ENCODE data around the gene BICDL1. TPM values are rescaled to one million over a fixed set of nuclear protein-coding genes. Genes with fewer than 3 reads are reported as not detected.

BICDL1 gene
- total RNA-seq, 1 experiment from 2014 or later, result 22.2 TPM

- H3K4me3 ChIP-seq (ENCODE audit: low read depth in 2 of 2, low read length in 2 of 2), result no peak overlapping the region
- DNase-seq (ENCODE audit: low read depth, low spot score) (no peak), ATAC-seq (no peak)
- peaks cover 40% of the 10 kb centered on the region for H3K36me3 ChIP-seq (ENCODE audit: control insufficient read depth, insufficient read depth, low read length)
- H3K27ac ChIP-seq (ENCODE audit: low read length), result no peak overlapping the region
- ChIA-PET CTCF (no interaction called here), POLR2A (no interaction called here)
- intact Hi-C loops (cut with micrococcal nuclease; ENCODE audit: unreplicated experiment) (no loop called here), in situ Hi-C loops (cut with HindIII; ENCODE audit: low pct_unique_long_range_greater_than_20kb, low sequenced_read_pairs) (no loop called here)
- H3K9me3 ChIP-seq (ENCODE audit: control insufficient read depth, insufficient read depth, low read depth, low read length), result no peaks in the 10 kb centered on the region
- no peaks in the 10 kb centered on the region for H3K27me3 ChIP-seq (ENCODE audit: control insufficient read depth, insufficient read depth, low read length)
- TF ChIP-seq, protein P1, sequence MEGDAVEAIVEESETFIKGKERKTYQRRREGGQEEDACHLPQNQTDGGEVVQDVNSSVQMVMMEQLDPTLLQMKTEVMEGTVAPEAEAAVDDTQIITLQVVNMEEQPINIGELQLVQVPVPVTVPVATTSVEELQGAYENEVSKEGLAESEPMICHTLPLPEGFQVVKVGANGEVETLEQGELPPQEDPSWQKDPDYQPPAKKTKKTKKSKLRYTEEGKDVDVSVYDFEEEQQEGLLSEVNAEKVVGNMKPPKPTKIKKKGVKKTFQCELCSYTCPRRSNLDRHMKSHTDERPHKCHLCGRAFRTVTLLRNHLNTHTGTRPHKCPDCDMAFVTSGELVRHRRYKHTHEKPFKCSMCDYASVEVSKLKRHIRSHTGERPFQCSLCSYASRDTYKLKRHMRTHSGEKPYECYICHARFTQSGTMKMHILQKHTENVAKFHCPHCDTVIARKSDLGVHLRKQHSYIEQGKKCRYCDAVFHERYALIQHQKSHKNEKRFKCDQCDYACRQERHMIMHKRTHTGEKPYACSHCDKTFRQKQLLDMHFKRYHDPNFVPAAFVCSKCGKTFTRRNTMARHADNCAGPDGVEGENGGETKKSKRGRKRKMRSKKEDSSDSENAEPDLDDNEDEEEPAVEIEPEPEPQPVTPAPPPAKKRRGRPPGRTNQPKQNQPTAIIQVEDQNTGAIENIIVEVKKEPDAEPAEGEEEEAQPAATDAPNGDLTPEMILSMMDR (IDR thresholded peaks at IDR 0.05), result no peak
- no peak for TF ChIP-seq POLR2AphosphoS5 (IDR thresholded peaks at IDR 0.05; ENCODE audit: low read depth, low read length)
- no peak for TF ChIP-seq TCF7L2 (IDR thresholded peaks at IDR 0.05; ENCODE audit: low read depth, low read length)
- no peak for TF ChIP-seq SIN3A (IDR thresholded peaks at IDR 0.05; ENCODE audit: borderline replicate concordance, insufficient read depth, low read depth, low read length)
- TF ChIP-seq REST (IDR thresholded peaks at IDR 0.05; ENCODE audit: insufficient read depth in 1 of 2, low read depth in 2 of 2, low read length in 1 of 2), result no peak
- no TSS peak for BruUV-seq (replicated peaks)
- H3K4me1 ChIP-seq (ENCODE audit: control insufficient read depth, insufficient read depth, low read length), result no peaks in the 10 kb centered on the region
Measured at GRCh38 chr12:120136093-120136770, 147.2 kb downstream of the BICDL1 start.

GRCh38 chr12:120137833-120138232, 148.8 kb downstream of the BICDL1 start:
- no peak overlapping the region for H3K27ac ChIP-seq (ENCODE audit: low read length)
- ChIA-PET CTCF (no interaction called here), POLR2A (no interaction called here)
- no peaks in the 10 kb centered on the region for H3K9me3 ChIP-seq (ENCODE audit: control insufficient read depth, insufficient read depth, low read depth, low read length)
- H3K4me3 ChIP-seq (ENCODE audit: low read depth in 2 of 2, low read length in 2 of 2), result no peak overlapping the region
- no peaks in the 10 kb centered on the region for H3K4me1 ChIP-seq (ENCODE audit: control insufficient read depth, insufficient read depth, low read length)
- in situ Hi-C loops (cut with HindIII; ENCODE audit: low pct_unique_long_range_greater_than_20kb, low sequenced_read_pairs), result no loop called here
- no peak for ATAC-seq
- no TSS peak for BruUV-seq (replicated peaks)
- DNase-seq (ENCODE audit: low read depth, low spot score), result no peak
- TF ChIP-seq, protein P1 (IDR thresholded peaks at IDR 0.05), result no peak
- no peak for TF ChIP-seq REST (IDR thresholded peaks at IDR 0.05; ENCODE audit: insufficient read depth in 1 of 2, low read depth in 2 of 2, low read length in 1 of 2)
- no peak for TF ChIP-seq SIN3A (IDR thresholded peaks at IDR 0.05; ENCODE audit: borderline replicate concordance, insufficient read depth, low read depth, low read length)
- no peak for TF ChIP-seq POLR2AphosphoS5 (IDR thresholded peaks at IDR 0.05; ENCODE audit: low read depth, low read length)
- H3K27me3 ChIP-seq (ENCODE audit: control insufficient read depth, insufficient read depth, low read length), result no peaks in the 10 kb centered on the region
- intact Hi-C loops (cut with micrococcal nuclease; ENCODE audit: unreplicated experiment), result no loop called here
- H3K36me3 ChIP-seq (ENCODE audit: control insufficient read depth, insufficient read depth, low read length), result peaks cover 41% of the 10 kb centered on the region

All from Panc1 (cell line).